HG02678 (cell line): ENCODE results near the gene ZBTB7C.

Experiments used
- ATAC-seq: cut with Tn5 transposase; IDR thresholded peaks from one replicate; pipeline ENCODE4 v1.9.1; 2021; ENCODE audit warnings: mild to moderate bottlenecking, moderate library complexity; ENCODE audit not compliant: unreplicated experiment

Gene ZBTB7C

GRCh38 chr18:48355276-48356115 lies 53.7 kb downstream of the ZBTB7C start:
- ATAC-seq, result no peak

- no peak for ATAC-seq
Measured at GRCh38 chr18:48354746-48355260, 54.4 kb downstream of the ZBTB7C start.

GRCh38 chr18:48352051-48352755 lies 57.0 kb downstream of the ZBTB7C start:
- ATAC-seq, result no peak

- ATAC-seq, result no peak
Measured at GRCh38 chr18:48351216-48352050, 57.8 kb downstream of the ZBTB7C start.

GRCh38 chr18:48348739-48349138 lies 60.4 kb downstream of the ZBTB7C start:
- ATAC-seq, result no peak

- no peak for ATAC-seq
Measured at GRCh38 chr18:48347756-48348326, 61.3 kb downstream of the ZBTB7C start.

GRCh38 chr18:48345596-48345995 lies 63.6 kb downstream of the ZBTB7C start:
- no peak for ATAC-seq

GRCh38 chr18:48342581-48342980 lies 66.6 kb downstream of the ZBTB7C start:
- ATAC-seq, result no peak

- ATAC-seq, result no peak
Measured at GRCh38 chr18:48342125-48342524, 67.1 kb downstream of the ZBTB7C start.

- no peak for ATAC-seq
Measured at GRCh38 chr18:48340560-48340959, 68.6 kb downstream of the ZBTB7C start.

- no peak for ATAC-seq
Measured at GRCh38 chr18:48339692-48340091, 69.5 kb downstream of the ZBTB7C start.

GRCh38 chr18:48338915-48339314 lies 70.3 kb downstream of the ZBTB7C start:
- ATAC-seq, result no peak

GRCh38 chr18:48337053-48337452 lies 72.1 kb downstream of the ZBTB7C start:
- no peak for ATAC-seq

- ATAC-seq, result no peak
Measured at GRCh38 chr18:48336332-48336731, 72.9 kb downstream of the ZBTB7C start.

GRCh38 chr18:48335829-48336228 lies 73.4 kb downstream of the ZBTB7C start:
- no peak for ATAC-seq

- ATAC-seq, result no peak
Measured at GRCh38 chr18:48334845-48335244, 74.3 kb downstream of the ZBTB7C start.

GRCh38 chr18:48333563-48333962 lies 75.6 kb downstream of the ZBTB7C start:
- no peak for ATAC-seq

GRCh38 chr18:48330016-48330991 lies 78.9 kb downstream of the ZBTB7C start:
- no peak for ATAC-seq

- no peak for ATAC-seq
Measured at GRCh38 chr18:48328473-48329210, 80.5 kb downstream of the ZBTB7C start.
